Smooth muscle cell of bladder (primary cell): Measurements from ENCODE around the gene HOXB13. TPM values are rescaled to one million over a fixed set of nuclear protein-coding genes. Genes with fewer than 3 reads are reported as not detected.

Experiments
- total RNA-seq: library from RNA; depleted of rRNA; stranded (reverse); fragments of >200 nt; gene quantifications from 2 replicates; pipeline ENCODE4 v1.2.3, GENCODE V29; 2014

HOXB13 gene
- total RNA-seq = 0.28 and 0.74 TPM in 2 replicates

DNA sequence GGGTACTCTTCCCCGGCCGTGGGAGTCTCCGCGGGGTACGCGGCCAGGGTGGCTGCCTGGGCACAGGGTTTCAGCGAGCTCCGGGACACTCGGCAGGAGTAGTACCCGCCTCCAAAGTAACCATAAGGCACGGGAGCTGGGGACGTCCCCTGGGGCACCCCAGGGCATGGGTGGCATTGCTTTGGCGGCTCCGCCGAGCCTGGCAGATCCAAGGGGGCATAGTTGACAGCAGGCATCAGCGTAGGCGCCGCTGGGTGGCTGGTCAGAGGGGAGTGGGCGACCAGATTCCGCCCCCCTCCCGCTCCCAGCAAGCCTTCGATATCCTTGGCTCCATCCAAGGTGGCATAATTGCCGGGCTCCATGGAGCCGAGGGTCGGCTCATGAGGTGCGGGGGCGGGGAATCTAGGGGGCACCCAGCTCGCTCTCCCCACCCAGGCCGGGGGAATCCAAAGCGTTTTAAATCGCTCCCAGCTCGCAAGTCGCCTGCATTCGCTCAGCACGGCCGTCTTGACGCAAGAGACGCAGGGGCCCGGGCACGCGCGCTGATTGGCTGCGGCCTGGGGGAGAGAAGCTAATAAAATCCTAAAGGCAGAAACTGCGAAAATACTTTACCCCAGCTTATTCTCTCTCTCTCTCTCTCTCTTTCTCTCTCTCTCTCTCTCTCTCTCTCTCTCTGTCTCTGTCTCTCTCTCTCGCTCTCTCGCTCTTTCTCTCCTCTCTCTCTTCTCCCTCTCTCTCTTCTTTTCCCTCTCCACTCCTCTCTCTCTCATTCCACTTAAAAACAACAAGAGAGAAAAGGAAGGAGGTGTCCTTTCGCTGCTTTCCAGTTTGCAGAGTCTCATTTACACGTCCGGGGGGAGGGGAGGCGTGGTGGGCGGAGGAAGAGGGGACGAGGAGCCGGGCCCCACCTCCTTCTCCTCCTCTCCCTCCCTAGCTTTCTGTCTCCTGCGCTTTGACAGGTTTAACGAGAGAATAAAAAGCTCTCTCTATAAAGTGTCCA lies at the start of gene HOXB13:
Gene HOXB13, minus strand, starts transcription at position 519 of the 1,000 bp plus-strand sequence. Its CDS starts 157 bp downstream, at position 362.

DNA sequence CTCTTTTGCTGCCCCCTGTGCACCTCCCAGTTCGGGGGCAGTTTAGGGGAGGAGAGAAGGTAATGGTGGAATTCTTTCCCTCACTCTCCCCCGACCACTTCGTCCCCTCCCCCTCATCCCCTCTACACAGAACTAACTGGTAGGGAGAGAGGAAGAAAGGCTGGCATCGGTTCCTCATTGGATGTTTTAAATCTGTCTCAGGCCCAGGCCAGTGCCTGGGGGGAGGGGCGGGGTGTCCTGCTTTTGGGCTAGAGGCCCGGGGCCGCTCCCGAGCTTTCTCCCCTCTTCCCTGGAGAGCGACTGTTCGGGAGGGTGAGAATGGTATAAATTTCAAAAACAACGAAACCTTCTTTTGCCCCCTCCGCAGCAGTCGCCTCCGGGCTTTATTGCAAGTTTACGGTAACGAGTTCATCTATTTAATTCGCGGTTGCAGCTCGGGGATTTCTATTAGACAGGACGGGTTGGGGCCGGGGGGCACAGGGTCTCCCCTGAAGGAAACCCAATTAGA lies 5.6 kb downstream of the HOXB13 start, which contains the start of gene PRAC2:
Gene PRAC2, plus strand, starts transcription at position 271 of the 508 bp plus-strand sequence. CDS start 1,226 bp downstream, outside the sequence.

DNA sequence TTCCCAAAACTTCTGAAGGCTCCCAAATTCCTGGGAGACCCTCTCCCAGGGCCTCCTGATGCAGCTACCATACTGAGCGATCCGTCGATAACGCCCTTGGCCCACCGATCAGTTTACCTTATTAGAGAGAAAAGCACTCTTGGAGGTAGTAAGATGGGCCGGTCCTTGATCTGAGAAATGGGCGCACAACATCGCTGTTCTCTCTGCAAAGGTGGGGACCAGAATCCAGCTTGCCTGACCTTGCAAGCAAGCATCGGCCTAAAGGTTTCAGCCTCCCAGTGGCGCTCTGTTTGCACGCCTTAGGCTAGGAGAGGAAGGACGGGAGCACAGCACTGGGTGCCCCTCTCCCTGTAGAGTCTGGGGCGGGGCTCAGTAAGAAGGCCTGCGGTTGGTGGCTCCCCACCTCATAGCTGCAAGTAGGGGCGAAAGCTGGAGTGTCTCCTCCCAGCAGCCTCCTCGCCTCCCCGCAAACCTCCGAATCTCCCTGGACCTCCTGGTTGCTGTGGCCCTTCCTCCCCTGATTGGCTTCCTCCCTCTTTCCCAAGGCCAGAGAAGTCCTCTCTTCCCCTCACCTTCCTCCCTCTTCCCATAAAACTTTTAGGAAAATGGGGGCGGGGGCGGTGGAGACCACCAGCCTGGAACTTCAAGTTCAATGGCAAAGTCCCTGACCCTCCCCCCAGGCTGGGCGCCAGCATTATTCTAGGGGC lies 6.2 kb downstream of the HOXB13 start, which contains the start of gene PRAC1:
Gene PRAC1, minus strand, starts transcription at position 318 of the 707 bp plus-strand sequence. Its CDS starts 126 bp downstream, at position 192.

Other genes with a start within 250 kb of the HOXB13 start
- gene HOXB1, start 197.7 kb downstream of the HOXB13 start, total RNA-seq = not detected in 2 replicates
- gene HOXB2, start 183.6 kb downstream of the HOXB13 start, total RNA-seq = 0.55 and 0.85 TPM in 2 replicates
- gene HOXB4, start 150.4 kb downstream of the HOXB13 start, total RNA-seq = under 0.01 TPM in 1 of 2 replicates, not detected in the other
- under 0.01 and 0.28 TPM in 2 replicates for gene HOXB3, start 138.5 kb downstream of the HOXB13 start, total RNA-seq
- not detected in 2 replicates for gene HOXB5, start 135.0 kb downstream of the HOXB13 start, total RNA-seq
- 0.09 TPM in 1 of 2 replicates, not detected in the other for gene HOXB6, start 123.8 kb downstream of the HOXB13 start, total RNA-seq
- not detected in 2 replicates for gene HOXB7, start 117.7 kb downstream of the HOXB13 start, total RNA-seq
- gene HOXB8, start 113.5 kb downstream of the HOXB13 start, total RNA-seq = not detected in 2 replicates
- not detected in 2 replicates for gene HOXB9, start 102.4 kb downstream of the HOXB13 start, total RNA-seq
- not detected in 2 replicates for gene PRAC1, start 6.2 kb downstream of the HOXB13 start, total RNA-seq
- gene PRAC2, start 5.6 kb downstream of the HOXB13 start, total RNA-seq = 0.46 TPM in 1 of 2 replicates, not detected in the other
- gene TTLL6, start 88.5 kb upstream of the HOXB13 start, total RNA-seq = 0.18 and 0.57 TPM in 2 replicates
- gene CALCOCO2, start 102.3 kb upstream of the HOXB13 start, total RNA-seq = 46.4 and 48.2 TPM in 2 replicates
- 30.4 and 30.5 TPM in 2 replicates for gene ATP5MC1, start 164.0 kb upstream of the HOXB13 start, total RNA-seq
- gene UBE2Z, start 179.7 kb upstream of the HOXB13 start, total RNA-seq = 46.1 and 55.7 TPM in 2 replicates
- gene SNF8, start 216.1 kb upstream of the HOXB13 start, total RNA-seq = 136 and 137 TPM in 2 replicates
- not detected in 2 replicates for gene GIP, start 239.8 kb upstream of the HOXB13 start, total RNA-seq